PC-3 (cell line): ENCODE measurements around the gene RNF4. TPM values are rescaled to one million over a fixed set of nuclear protein-coding genes. Genes with fewer than 3 reads are reported as not detected.

Experiments
- ATAC-seq: fragments of 200-7000 bp; cut with Tn5 transposase; 2 replicates; pipeline ENCODE4 v1.9.1; 2020; ENCODE audit warnings: mild to moderate bottlenecking, moderate library complexity
- Bru-seq: library from RNA; stranded (reverse); fragments of 400-500 nt; gene quantifications from one replicate; lab custom pipeline; 2021; lab: Mats Ljungman, UMichigan
- BruChase-seq, 2 experiments: library from RNA; stranded (reverse); fragments of 400-500 nt; gene quantifications; one replicate each; lab custom pipeline; 2021; lab: Mats Ljungman, UMichigan
- BruUV-seq: library from RNA; stranded (reverse); fragments of 400-500 nt; replicated peaks from 2 replicates; lab custom pipeline; 2021; lab: Mats Ljungman, UMichigan
- CTCF ChIA-PET: fragments of 300-600 bp; sonication (Branson Sonifier 250); formaldehyde crosslinking; loops from one replicate; lab custom pipeline; 2022; ENCODE audit warnings: antibody characterized with exemption; lab: Charles Lee
- POLR2A ChIA-PET: fragments of 300-600 bp; sonication (Branson Sonifier 250); formaldehyde crosslinking; loops from one replicate; lab custom pipeline; 2022; ENCODE audit warnings: antibody characterized with exemption; ENCODE audit not compliant: unreplicated experiment; lab: Charles Lee
- DNase-seq: peaks from one replicate; pipeline ENCODE4 v3.0.0-alpha.2; 2015
- H2AFZ ChIP-seq: fragments of 300-600 bp; sonication (generic); 2 replicates; pipeline ENCODE4 v1.6.0; 2016; ENCODE audit warnings: antibody characterized with exemption, low read length
- H3F3A ChIP-seq: fragments of 300-600 bp; sonication (generic); one replicate; pipeline ENCODE4 v1.6.0; 2017; ENCODE audit warnings: antibody characterized with exemption, low read length, control low read depth, mild to moderate bottlenecking; ENCODE audit not compliant: unreplicated experiment
- H3K27ac ChIP-seq: fragments of 300-600 bp; sonication (generic); 2 replicates; pipeline ENCODE4 v1.5.1; 2016; ENCODE audit warnings: mild to moderate bottlenecking, low read length
- H3K27me3 ChIP-seq: fragments of 300-600 bp; sonication (generic); 2 replicates; pipeline ENCODE4 v1.6.1; 2016; ENCODE audit warnings: low read length, mixed read lengths
- H3K36me3 ChIP-seq: fragments of 300-600 bp; sonication (generic); 2 replicates; pipeline ENCODE4 v1.6.1; 2016; ENCODE audit warnings: low read depth, mixed run types, low read length, mixed read lengths
- H3K4me1 ChIP-seq: fragments of 300-600 bp; sonication (generic); 2 replicates; pipeline ENCODE4 v1.5.1; 2016; ENCODE audit warnings: low read length; ENCODE audit not compliant: insufficient read depth
- H3K4me2 ChIP-seq: fragments of 300-600 bp; sonication (generic); 2 replicates; pipeline ENCODE4 v1.6.0; 2016; ENCODE audit warnings: low read length
- H3K4me3 ChIP-seq: fragments of 300-600 bp; sonication (generic); 2 replicates; pipeline ENCODE4 v1.5.1; 2016; ENCODE audit warnings: mild to moderate bottlenecking, low read length, mixed read lengths
- H3K79me2 ChIP-seq: fragments of 300-600 bp; sonication (generic); 2 replicates; pipeline ENCODE4 v1.6.1; 2017; ENCODE audit warnings: low read length, mixed read lengths
- H3K9ac ChIP-seq: fragments of 300-600 bp; sonication (generic); 2 replicates; pipeline ENCODE4 v1.6.0; 2016; ENCODE audit warnings: mild to moderate bottlenecking, low read length
- H3K9me2 ChIP-seq: fragments of 300-600 bp; sonication (generic); replicated peaks from 2 replicates; pipeline ENCODE4 v1.6.1; 2016; ENCODE audit warnings: mixed run types, low read length, mixed read lengths
- H3K9me3 ChIP-seq: fragments of 300-600 bp; sonication (generic); 2 replicates; pipeline ENCODE4 v1.6.1; 2016; ENCODE audit warnings: low read length, mixed read lengths
- H4K20me1 ChIP-seq: fragments of 300-600 bp; sonication (generic); 2 replicates; pipeline ENCODE4 v1.6.1; 2016; ENCODE audit warnings: low read length, mixed read lengths
- EZH2 ChIP-seq: fragments of 300-600 bp; sonication (generic); IDR thresholded peaks from one replicate; pipeline ENCODE4 v1.6.1; 2017; ENCODE audit warnings: antibody characterized with exemption, mild to moderate bottlenecking, low read length; ENCODE audit not compliant: unreplicated experiment
- EZH2phosphoT487 ChIP-seq: fragments of 300-600 bp; sonication (generic); IDR thresholded peaks from 2 replicates; pipeline ENCODE4 v1.6.1; 2018; ENCODE audit warnings: mild to moderate bottlenecking, antibody characterized with exemption, low read length, borderline replicate concordance
- intact Hi-C: fragments of 100-400 bp; cut with micrococcal nuclease; formaldehyde crosslinking; loops from 2 replicates; pipeline ENCODE4 v1.9.0; 2023
- long read RNA-seq: library from polyadenylated mRNA; unstranded; transcript quantifications from one replicate; pipeline ENCODE4 v2.0.0, GENCODE V29; 2021; ENCODE audit not compliant: unreplicated experiment
- total RNA-seq: library from RNA; depleted of rRNA; stranded (reverse); fragments of >200 nt; gene quantifications from 2 replicates; pipeline ENCODE4 v1.2.3, GENCODE V29; 2014; rRNA removed
- TF ChIP-seq, protein P1 (sequence below): fragments of 300-600 bp; sonication (generic); conservative IDR thresholded peaks from 2 replicates; pipeline ENCODE4 v1.5.1; 2017; ENCODE audit warnings: antibody characterized with exemption, low read depth, mild to moderate bottlenecking, low read length

The RNF4 gene
- total RNA-seq: 27.4 and 30.4 TPM in 2 replicates
- Bru-seq, nascent RNA: percentile 78 among the genes with signal in this experiment
- percentile 84 among the genes with signal in this experiment for BruChase-seq, experiment 1, labeled RNA remaining after a 6-hour chase
- percentile 81 among the genes with signal in this experiment for BruChase-seq, experiment 2, labeled RNA remaining after a 2-hour chase
- long read RNA-seq, partial matches to known transcripts: 6 of 75 reads
- long read RNA-seq, other reads (novel, unspliced or antisense): 69 of 75 reads

DNA sequence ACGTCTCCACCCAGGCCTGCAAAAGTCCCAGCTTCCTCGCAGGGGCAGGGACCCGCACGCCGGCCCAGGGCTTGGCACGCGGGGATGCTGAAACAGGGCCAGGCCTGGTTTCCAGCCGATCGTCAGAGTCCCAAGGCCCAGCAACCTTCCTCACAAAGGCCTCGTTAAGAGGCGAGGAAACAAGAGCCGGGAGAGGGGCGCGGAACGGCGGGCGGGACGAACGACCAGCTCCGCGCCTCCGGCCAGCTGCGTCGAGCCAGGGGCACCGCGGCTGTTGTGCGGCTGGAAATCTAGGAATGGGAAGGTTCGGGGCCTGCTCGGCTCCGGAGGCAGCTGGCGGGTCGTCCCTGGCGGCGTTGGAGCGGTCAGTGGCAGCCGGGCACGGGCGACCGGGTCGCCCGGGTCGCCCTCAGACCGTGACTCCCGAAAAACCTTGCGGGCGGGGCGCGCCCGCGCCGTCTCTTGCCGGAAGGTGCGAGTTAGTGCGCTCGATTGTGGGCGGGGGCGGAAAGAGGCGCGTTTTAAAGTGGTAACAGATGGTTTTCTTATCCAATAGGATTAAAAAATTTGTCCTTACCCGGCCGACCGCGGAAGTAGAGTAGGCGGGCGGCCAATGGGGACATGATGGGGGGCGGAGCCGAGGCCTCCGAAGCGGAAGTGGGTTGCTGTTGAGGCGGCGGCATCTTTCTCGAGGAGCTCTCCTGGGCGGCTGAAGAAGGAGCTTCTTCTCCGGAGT is at the start of gene RNF4:
TSS of gene RNF4 (plus strand) at position 651 of the 736 bp plus-strand sequence. CDS start 21,388 bp downstream, outside the sequence.
- H3K36me3 ChIP-seq: peaks cover 23% of the 10 kb centered on the region
- CTCF ChIA-PET: interaction anchor here (0.5 to 0.7 kb wide), 4 partner anchors 28 to 528 kb away, joined by 3 to 4 read pairs (median 3); no protein-coding TSS in a partner anchor
- peaks cover 27% of the 10 kb centered on the region for H4K20me1 ChIP-seq
- H3K79me2 ChIP-seq: peaks cover 61% of the 10 kb centered on the region
- no TSS peak for BruUV-seq
- peak within 1 kb of the TSS; percentile 100 for H3K4me2 ChIP-seq
- no peaks in the 10 kb centered on the region for H3K9me2 ChIP-seq
- H3K27me3 ChIP-seq: no peaks in the 10 kb centered on the region
- ATAC-seq: peak; percentile 84
- peak within 1 kb of the TSS; percentile 48 for H3K27ac ChIP-seq
- no peaks in the 10 kb centered on the region for H3K9me3 ChIP-seq
- H2AFZ ChIP-seq: peak within 1 kb of the TSS; percentile 89
- POLR2A ChIA-PET: interaction anchor here (0.6 to 0.8 kb wide), 2 partner anchors 226 to 453 kb away, joined by 3 to 6 read pairs; no protein-coding TSS in a partner anchor
- H3K4me3 ChIP-seq: peak within 1 kb of the TSS; percentile 100
- intact Hi-C loops: loop anchor here (5.0 to 10.0 kb wide), 2 partner anchors 54 to 69 kb away; partner anchors contain the start of genes CFAP99, FAM193A and ZFYVE28
- DNase-seq: peak; percentile 92
- peaks cover 19% of the 10 kb centered on the region; the same call in 1 of the 2 replicates for H3K4me1 ChIP-seq
- peak within 1 kb of the TSS; percentile 97 for H3K9ac ChIP-seq
- TF ChIP-seq EZH2phosphoT487 (no peak), EZH2 (no peak)
- TF ChIP-seq, protein P1, sequence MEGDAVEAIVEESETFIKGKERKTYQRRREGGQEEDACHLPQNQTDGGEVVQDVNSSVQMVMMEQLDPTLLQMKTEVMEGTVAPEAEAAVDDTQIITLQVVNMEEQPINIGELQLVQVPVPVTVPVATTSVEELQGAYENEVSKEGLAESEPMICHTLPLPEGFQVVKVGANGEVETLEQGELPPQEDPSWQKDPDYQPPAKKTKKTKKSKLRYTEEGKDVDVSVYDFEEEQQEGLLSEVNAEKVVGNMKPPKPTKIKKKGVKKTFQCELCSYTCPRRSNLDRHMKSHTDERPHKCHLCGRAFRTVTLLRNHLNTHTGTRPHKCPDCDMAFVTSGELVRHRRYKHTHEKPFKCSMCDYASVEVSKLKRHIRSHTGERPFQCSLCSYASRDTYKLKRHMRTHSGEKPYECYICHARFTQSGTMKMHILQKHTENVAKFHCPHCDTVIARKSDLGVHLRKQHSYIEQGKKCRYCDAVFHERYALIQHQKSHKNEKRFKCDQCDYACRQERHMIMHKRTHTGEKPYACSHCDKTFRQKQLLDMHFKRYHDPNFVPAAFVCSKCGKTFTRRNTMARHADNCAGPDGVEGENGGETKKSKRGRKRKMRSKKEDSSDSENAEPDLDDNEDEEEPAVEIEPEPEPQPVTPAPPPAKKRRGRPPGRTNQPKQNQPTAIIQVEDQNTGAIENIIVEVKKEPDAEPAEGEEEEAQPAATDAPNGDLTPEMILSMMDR: no peak
- no peaks in the 10 kb centered on the region for H3F3A ChIP-seq

- no peak overlapping the region for H3K4me2 ChIP-seq
- H4K20me1 ChIP-seq: no peaks in the 10 kb centered on the region
- peaks cover 5% of the 10 kb centered on the region; the same call in 1 of the 2 replicates for H3K4me1 ChIP-seq
- H3K9me3 ChIP-seq: no peaks in the 10 kb centered on the region
- BruUV-seq: no TSS peak
- no peaks in the 10 kb centered on the region for H3F3A ChIP-seq
- H3K9me2 ChIP-seq: no peaks in the 10 kb centered on the region
- H3K4me3 ChIP-seq: no peak overlapping the region
- POLR2A ChIA-PET: no interaction called here
- no peaks in the 10 kb centered on the region for H3K79me2 ChIP-seq
- no peak for TF ChIP-seq EZH2phosphoT487
- TF ChIP-seq EZH2: no peak
- TF ChIP-seq, protein P1: no peak
- H3K9ac ChIP-seq: no peak overlapping the region
- CTCF ChIA-PET: no interaction called here
- DNase-seq: no peak
- H3K27ac ChIP-seq: no peak overlapping the region
- no peak overlapping the region for H2AFZ ChIP-seq
- peaks cover 4% of the 10 kb centered on the region for H3K27me3 ChIP-seq
- intact Hi-C loops: loop anchor here (5.0 to 10.0 kb wide), 2 partner anchors 45 to 158 kb away; partner anchors contain the start of genes MXD4 and RNF4
- no peak for ATAC-seq
- H3K36me3 ChIP-seq: no peaks in the 10 kb centered on the region
Observed at GRCh38 chr4:2419814-2420213, 49.1 kb upstream of the RNF4 start.
